Loucy (cell line): ENCODE data around the gene PIK3C3.

Source experiments
- EZH2phosphoT487 ChIP-seq: fragments of 200-600 bp; IDR thresholded peaks from 2 replicates; pipeline ENCODE4 v1.6.1; 2018; ENCODE audit warnings: antibody characterized with exemption, mild to moderate bottlenecking, moderate library complexity, borderline replicate concordance
- TF ChIP-seq, protein P1 (sequence below): fragments of 200-600 bp; sonication (generic); conservative IDR thresholded peaks from 2 replicates; pipeline ENCODE4 v1.5.1; 2014; ENCODE audit warnings: mild to moderate bottlenecking, antibody characterized with exemption, low read length

DNA sequence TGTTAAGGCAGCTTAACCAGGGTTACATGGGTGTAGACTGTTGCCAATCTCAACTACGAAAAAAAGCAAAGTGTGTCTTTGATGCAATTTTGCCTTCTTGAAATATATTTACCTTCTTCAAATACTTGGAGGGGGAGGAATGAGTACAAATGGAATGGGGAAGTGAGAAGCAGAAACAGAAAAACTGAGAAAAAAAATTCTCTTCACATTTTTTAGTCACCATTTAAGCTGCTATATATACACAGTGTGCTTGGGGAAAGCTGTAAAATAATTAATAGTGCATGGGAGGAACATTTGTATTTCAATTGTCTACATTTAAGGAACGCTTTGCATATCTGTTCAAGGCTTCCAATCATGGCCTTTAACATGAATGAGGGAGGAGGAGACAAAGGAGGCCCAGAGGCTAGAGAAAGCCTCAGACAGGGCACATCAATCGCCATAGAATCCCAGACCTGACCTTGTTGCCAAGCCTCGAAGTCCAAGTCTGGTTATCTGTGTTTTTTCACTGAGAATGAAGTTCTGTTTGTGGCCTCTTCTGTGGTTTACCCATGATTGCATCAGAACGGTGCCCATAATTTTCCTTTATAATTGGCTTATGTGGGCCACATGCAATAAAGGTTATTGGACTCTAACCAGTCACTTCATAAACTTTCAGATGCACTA is 158.6 kb downstream of the PIK3C3 start:
- TF ChIP-seq EZH2phosphoT487 = no peak
- TF ChIP-seq, protein P1, sequence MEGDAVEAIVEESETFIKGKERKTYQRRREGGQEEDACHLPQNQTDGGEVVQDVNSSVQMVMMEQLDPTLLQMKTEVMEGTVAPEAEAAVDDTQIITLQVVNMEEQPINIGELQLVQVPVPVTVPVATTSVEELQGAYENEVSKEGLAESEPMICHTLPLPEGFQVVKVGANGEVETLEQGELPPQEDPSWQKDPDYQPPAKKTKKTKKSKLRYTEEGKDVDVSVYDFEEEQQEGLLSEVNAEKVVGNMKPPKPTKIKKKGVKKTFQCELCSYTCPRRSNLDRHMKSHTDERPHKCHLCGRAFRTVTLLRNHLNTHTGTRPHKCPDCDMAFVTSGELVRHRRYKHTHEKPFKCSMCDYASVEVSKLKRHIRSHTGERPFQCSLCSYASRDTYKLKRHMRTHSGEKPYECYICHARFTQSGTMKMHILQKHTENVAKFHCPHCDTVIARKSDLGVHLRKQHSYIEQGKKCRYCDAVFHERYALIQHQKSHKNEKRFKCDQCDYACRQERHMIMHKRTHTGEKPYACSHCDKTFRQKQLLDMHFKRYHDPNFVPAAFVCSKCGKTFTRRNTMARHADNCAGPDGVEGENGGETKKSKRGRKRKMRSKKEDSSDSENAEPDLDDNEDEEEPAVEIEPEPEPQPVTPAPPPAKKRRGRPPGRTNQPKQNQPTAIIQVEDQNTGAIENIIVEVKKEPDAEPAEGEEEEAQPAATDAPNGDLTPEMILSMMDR = no peak
